Right ventricle myocardium superior (tissue), 1 donor: ENCODE results near the gene CA7. TPM values are rescaled to one million over a fixed set of nuclear protein-coding genes. Genes with fewer than 3 reads are reported as not detected.

Source experiments
- total RNA-seq: library from RNA; stranded (reverse); fragmentation: NEBNext Ultra II Directional; extraction: Animal tissue kit (Norgen Biotek cat#: 25700); gene quantifications from one replicate; pipeline ENCODE4 v1.2.1, GENCODE V29; 2021
- donor health status: DM: no; HTN: yes; CAD: no; lungs with severe emphysema.

CA7 gene
- total RNA-seq, 1 donor from 2014 or later, result not detected

Other genes with a start within 250 kb of the CA7 start
- 10.1 TPM for gene CMTM3, start 239.7 kb upstream of the CA7 start, total RNA-seq
- 10.1 TPM for gene CMTM4, start 147.7 kb upstream of the CA7 start, total RNA-seq
- 66.9 TPM for gene DYNC1LI2, start 92.8 kb upstream of the CA7 start, total RNA-seq
- gene TERB1, start 42.8 kb upstream of the CA7 start, total RNA-seq, result not detected
- 31.4 TPM for gene NAE1, start 13.4 kb upstream of the CA7 start, total RNA-seq
- 3.3 TPM for gene PDP2, start 36.1 kb downstream of the CA7 start, total RNA-seq
- gene CDH16, start 74.5 kb downstream of the CA7 start, total RNA-seq, result 0.13 TPM
- gene RRAD, start 81.1 kb downstream of the CA7 start, total RNA-seq, result 95.4 TPM
- gene CIAO2B, start 90.0 kb downstream of the CA7 start, total RNA-seq, result 103 TPM
- gene CES2, start 91.1 kb downstream of the CA7 start, total RNA-seq, result 114 TPM
- 2.0 TPM for gene CES3, start 116.9 kb downstream of the CA7 start, total RNA-seq
- gene CES4A, start 144.2 kb downstream of the CA7 start, total RNA-seq, result 6.2 TPM
- gene CBFB, start 184.7 kb downstream of the CA7 start, total RNA-seq, result 23.1 TPM